ENCODE results near the gene BCOR. TPM values are rescaled to one million over a fixed set of nuclear protein-coding genes. Genes with fewer than 3 reads are reported as not detected.

The BCOR gene
- total and polyA plus RNA-seq, 9 of the 15 experiments (the other 6 are each of a cell fraction or from before 2014, with no cell fraction given) = 27.5 to 113 (median 37.6) TPM

DNA sequence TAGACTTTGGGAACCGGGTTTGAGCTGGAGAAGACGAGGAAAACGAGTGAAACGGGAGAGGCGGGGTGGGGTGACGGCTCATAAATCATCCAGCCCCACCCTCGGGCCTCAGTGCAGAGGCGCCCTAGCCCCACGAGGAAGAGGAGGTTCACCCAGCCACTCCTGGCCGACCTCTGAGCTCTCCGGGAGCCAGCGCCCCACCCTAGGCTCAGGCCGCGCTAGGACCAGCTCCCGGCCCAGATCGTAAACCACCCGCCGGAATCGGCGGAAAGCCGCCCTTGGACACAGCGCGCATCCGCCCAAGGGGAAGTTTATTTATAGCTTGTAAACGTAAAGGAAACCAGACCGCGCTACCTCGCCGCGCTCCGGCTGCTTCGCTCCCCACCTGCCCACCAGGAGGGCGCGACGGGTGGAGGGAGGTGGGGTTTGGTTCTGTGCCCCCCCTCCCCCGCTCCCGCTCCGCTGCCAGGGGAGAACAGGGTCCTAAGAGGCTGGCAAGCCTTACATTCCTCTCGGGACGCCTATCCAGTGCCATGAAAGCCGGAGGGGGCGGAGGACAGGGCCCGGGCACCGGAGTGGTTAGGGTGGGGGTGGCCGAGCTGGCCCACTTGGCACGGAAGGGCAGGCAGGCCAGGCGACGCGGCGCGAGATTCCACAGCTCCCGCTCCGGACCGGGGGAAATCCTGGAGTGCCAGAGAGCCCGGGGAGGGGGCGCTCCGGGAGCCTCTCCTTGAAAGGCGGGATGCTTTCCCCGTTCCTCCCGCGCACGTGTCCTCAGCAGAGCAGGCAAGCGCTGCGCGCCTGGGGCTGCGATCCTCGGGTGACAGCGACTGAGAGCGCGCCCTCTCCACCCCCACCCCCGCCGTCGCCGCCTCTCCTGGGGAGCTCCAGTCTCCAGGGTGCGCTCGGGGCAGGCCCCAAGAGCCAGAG lies 84.2 kb downstream of the BCOR start (continued):
- TF ChIP-seq, protein P1, sequence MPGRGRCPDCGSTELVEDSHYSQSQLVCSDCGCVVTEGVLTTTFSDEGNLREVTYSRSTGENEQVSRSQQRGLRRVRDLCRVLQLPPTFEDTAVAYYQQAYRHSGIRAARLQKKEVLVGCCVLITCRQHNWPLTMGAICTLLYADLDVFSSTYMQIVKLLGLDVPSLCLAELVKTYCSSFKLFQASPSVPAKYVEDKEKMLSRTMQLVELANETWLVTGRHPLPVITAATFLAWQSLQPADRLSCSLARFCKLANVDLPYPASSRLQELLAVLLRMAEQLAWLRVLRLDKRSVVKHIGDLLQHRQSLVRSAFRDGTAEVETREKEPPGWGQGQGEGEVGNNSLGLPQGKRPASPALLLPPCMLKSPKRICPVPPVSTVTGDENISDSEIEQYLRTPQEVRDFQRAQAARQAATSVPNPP (IDR thresholded peaks at IDR 0.05; ENCODE audit: borderline replicate concordance, insufficient read depth, insufficient read length) = no peak
- TF ChIP-seq TAF1 (IDR thresholded peaks at IDR 0.05; ENCODE audit: control insufficient read depth, extremely low read depth, insufficient read depth, low read length, severe bottlenecking) = peak; percentile 59
- TF ChIP-seq ZNF354B (CRISPR knock-in tag; IDR thresholded peaks at IDR 0.05) = no peak
- no peak for TF ChIP-seq WHSC1 (IDR thresholded peaks at IDR 0.05; ENCODE audit: low read length)
- TF ChIP-seq, protein P2, sequence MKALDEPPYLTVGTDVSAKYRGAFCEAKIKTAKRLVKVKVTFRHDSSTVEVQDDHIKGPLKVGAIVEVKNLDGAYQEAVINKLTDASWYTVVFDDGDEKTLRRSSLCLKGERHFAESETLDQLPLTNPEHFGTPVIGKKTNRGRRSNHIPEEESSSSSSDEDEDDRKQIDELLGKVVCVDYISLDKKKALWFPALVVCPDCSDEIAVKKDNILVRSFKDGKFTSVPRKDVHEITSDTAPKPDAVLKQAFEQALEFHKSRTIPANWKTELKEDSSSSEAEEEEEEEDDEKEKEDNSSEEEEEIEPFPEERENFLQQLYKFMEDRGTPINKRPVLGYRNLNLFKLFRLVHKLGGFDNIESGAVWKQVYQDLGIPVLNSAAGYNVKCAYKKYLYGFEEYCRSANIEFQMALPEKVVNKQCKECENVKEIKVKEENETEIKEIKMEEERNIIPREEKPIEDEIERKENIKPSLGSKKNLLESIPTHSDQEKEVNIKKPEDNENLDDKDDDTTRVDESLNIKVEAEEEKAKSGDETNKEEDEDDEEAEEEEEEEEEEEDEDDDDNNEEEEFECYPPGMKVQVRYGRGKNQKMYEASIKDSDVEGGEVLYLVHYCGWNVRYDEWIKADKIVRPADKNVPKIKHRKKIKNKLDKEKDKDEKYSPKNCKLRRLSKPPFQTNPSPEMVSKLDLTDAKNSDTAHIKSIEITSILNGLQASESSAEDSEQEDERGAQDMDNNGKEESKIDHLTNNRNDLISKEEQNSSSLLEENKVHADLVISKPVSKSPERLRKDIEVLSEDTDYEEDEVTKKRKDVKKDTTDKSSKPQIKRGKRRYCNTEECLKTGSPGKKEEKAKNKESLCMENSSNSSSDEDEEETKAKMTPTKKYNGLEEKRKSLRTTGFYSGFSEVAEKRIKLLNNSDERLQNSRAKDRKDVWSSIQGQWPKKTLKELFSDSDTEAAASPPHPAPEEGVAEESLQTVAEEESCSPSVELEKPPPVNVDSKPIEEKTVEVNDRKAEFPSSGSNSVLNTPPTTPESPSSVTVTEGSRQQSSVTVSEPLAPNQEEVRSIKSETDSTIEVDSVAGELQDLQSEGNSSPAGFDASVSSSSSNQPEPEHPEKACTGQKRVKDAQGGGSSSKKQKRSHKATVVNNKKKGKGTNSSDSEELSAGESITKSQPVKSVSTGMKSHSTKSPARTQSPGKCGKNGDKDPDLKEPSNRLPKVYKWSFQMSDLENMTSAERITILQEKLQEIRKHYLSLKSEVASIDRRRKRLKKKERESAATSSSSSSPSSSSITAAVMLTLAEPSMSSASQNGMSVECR (CRISPR knock-in tag; IDR thresholded peaks at IDR 0.05) = no peak
- TF ChIP-seq NELFE (IDR thresholded peaks at IDR 0.05; ENCODE audit: insufficient read depth, insufficient read length) = no peak
- TF ChIP-seq RHOXF2B (CRISPR knock-in tag; conservative IDR thresholded peaks at IDR 0.05) = no peak
- no peak for TF ChIP-seq TFAM (CRISPR knock-in tag; conservative IDR thresholded peaks at IDR 0.05)
- no peak for TF ChIP-seq ZNF316 (IDR thresholded peaks at IDR 0.05)
- 0 out of 2 replicates have a peak, but pooled peaks have one; percentile 31 for TF ChIP-seq LCOR (CRISPR knock-in tag; IDR thresholded peaks at IDR 0.05)
- no peak for TF ChIP-seq RBM34 (IDR thresholded peaks at IDR 0.05; ENCODE audit: borderline replicate concordance, insufficient read depth, low read length)
- TF ChIP-seq RBM14 (IDR thresholded peaks at IDR 0.05; ENCODE audit: borderline replicate concordance, insufficient read depth, low read depth, low read length) = 0 out of 2 replicates have a peak, but pooled peaks have one; percentile 21
- no peak for TF ChIP-seq ZNF212 (CRISPR knock-in tag; IDR thresholded peaks at IDR 0.05)
- peak; percentile 13; the same call in 1 of the 2 replicates for TF ChIP-seq TCF3 (CRISPR knock-in tag; IDR thresholded peaks at IDR 0.05)
- TF ChIP-seq SIN3A (IDR thresholded peaks at IDR 0.05; ENCODE audit: borderline replicate concordance in 2 of 2, control insufficient read depth in 1 of 2, low read depth in 2 of 2, low read length in 2 of 2) = no peak
- no peak for TF ChIP-seq JUN (IDR thresholded peaks at IDR 0.05; ENCODE audit: borderline replicate concordance, low read depth, low read length)
- TF ChIP-seq JUN (CRISPR knock-in tag; IDR thresholded peaks at IDR 0.05; ENCODE audit: borderline replicate concordance) = no peak
- TF ChIP-seq, protein P3, sequence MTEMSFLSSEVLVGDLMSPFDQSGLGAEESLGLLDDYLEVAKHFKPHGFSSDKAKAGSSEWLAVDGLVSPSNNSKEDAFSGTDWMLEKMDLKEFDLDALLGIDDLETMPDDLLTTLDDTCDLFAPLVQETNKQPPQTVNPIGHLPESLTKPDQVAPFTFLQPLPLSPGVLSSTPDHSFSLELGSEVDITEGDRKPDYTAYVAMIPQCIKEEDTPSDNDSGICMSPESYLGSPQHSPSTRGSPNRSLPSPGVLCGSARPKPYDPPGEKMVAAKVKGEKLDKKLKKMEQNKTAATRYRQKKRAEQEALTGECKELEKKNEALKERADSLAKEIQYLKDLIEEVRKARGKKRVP (CRISPR knock-in tag; IDR thresholded peaks at IDR 0.05) = no peak
- no peak for TF ChIP-seq ZNF551 (CRISPR knock-in tag; IDR thresholded peaks at IDR 0.05)
- TF ChIP-seq HDGF (IDR thresholded peaks at IDR 0.05) = no peak
